ENCODE data around the gene GJB1. TPM values are rescaled to one million over a fixed set of nuclear protein-coding genes. Genes with fewer than 3 reads are reported as not detected.

Gene GJB1
- total and polyA plus RNA-seq, 8 donors, result 0.21 to 6.6 (median 5.0) TPM

Other genes with a start within 250 kb of the GJB1 start
- gene SNX12, start 154.9 kb upstream of the GJB1 start, total RNA-seq, result 10 to 100 TPM; 54.6 to 69.2 TPM
- 10 to 100 TPM; 53.0 to 62.4 (median 55.7) TPM for gene SNX12, start 154.9 kb upstream of the GJB1 start, polyA plus RNA-seq (ENCODE audit: insufficient read length in 6 of 6)
- gene FOXO4, start 127.4 kb upstream of the GJB1 start, total RNA-seq, result 10 to 100 TPM; 19.0 to 19.6 TPM
- 10 to 100 TPM; 13.2 to 21.4 (median 19.1) TPM for gene FOXO4, start 127.4 kb upstream of the GJB1 start, polyA plus RNA-seq (ENCODE audit: insufficient read length in 6 of 6)
- gene CXorf65, start 116.5 kb upstream of the GJB1 start, total RNA-seq, result under 1 TPM in 1 of 2 donors, not detected in 1; 0.84 TPM
- gene CXorf65, start 116.5 kb upstream of the GJB1 start, polyA plus RNA-seq (ENCODE audit: insufficient read length in 6 of 6), result under 1 TPM in 1 of 6 donors, not detected in 5; 0.52 TPM
- gene IL2RG, start 111.6 kb upstream of the GJB1 start, total RNA-seq, result 10 to 100 TPM; 12.0 to 36.0 TPM
- 1 to 10 TPM; 2.1 to 3.9 (median 3.1) TPM for gene IL2RG, start 111.6 kb upstream of the GJB1 start, polyA plus RNA-seq (ENCODE audit: insufficient read length in 6 of 6)
- gene MED12, start 104.6 kb upstream of the GJB1 start, total RNA-seq, result 10 to 100 TPM; 37.0 to 42.7 TPM
- gene MED12, start 104.6 kb upstream of the GJB1 start, polyA plus RNA-seq (ENCODE audit: insufficient read length in 6 of 6), result 10 to 100 TPM; 57.6 to 67.4 (median 62.0) TPM
- 1 to 10 TPM; 1.0 to 4.5 TPM for gene NLGN3, start 78.4 kb upstream of the GJB1 start, total RNA-seq
- gene NLGN3, start 78.4 kb upstream of the GJB1 start, polyA plus RNA-seq (ENCODE audit: insufficient read length in 6 of 6), result 1 to 10 TPM; 5.5 to 8.4 (median 6.8) TPM
- gene ZMYM3, start 30.9 kb downstream of the GJB1 start, total RNA-seq, result 10 to 100 TPM; 19.5 to 26.3 TPM
- 10 to 100 TPM; 57.3 to 63.8 (median 60.2) TPM for gene ZMYM3, start 30.9 kb downstream of the GJB1 start, polyA plus RNA-seq (ENCODE audit: insufficient read length in 6 of 6)
- gene NONO, start 60.4 kb downstream of the GJB1 start, total RNA-seq, result 100 to 1,000 TPM; 241 to 245 TPM
- gene NONO, start 60.4 kb downstream of the GJB1 start, polyA plus RNA-seq (ENCODE audit: insufficient read length in 6 of 6), result 100 to 1,000 TPM; 606 to 739 (median 643) TPM
- 1 to 10 TPM in 1 of 2 donors, under 1 TPM in 1; 0.99 to 3.0 TPM for gene ITGB1BP2, start 78.5 kb downstream of the GJB1 start, total RNA-seq
- 1 to 10 TPM; 2.2 to 2.9 (median 2.6) TPM for gene ITGB1BP2, start 78.5 kb downstream of the GJB1 start, polyA plus RNA-seq (ENCODE audit: insufficient read length in 6 of 6)
- gene TAF1, start 143.1 kb downstream of the GJB1 start, total RNA-seq, result 10 to 100 TPM; 26.2 to 31.6 TPM
- gene TAF1, start 143.1 kb downstream of the GJB1 start, polyA plus RNA-seq (ENCODE audit: insufficient read length in 6 of 6), result 10 to 100 TPM; 53.8 to 66.4 (median 59.6) TPM